DMS114 treated with DMSO at 0.1 percent for 48 hours (cell line): Measurements from ENCODE around the gene NPPA.
"Not testable (repeated sequence)": the region's sequence is repeated elsewhere in the genome, so short reads cannot be mapped to it uniquely, and the experiment has no call there.

Experiments used
- DNase-seq: peaks from one replicate; lab custom pipeline; 2025; ENCODE audit not compliant: unreplicated experiment; lab: John Stamatoyannopoulos, UW

Gene NPPA

GRCh38 chr1:11817192-11817591 is 30.4 kb downstream of the NPPA start:
- DNase-seq, result no peak

GRCh38 chr1:11813021-11813420 is 34.6 kb downstream of the NPPA start:
- DNase-seq, result no peak

GRCh38 chr1:11807133-11807532 is 40.5 kb downstream of the NPPA start:
- DNase-seq, result no peak

GRCh38 chr1:11806307-11806936 is 41.2 kb downstream of the NPPA start:
- no peak for DNase-seq

- peak; percentile 96 for DNase-seq
These were observed 41.9 kb downstream of the NPPA start, which contains the start of the genes CLCN6 and MTHFR for GRCh38 chr1:11805422-11806306. Gene CLCN6 (plus strand): TSS chr1:11806191. CDS start chr1:11806263, 72 bp downstream. Gene MTHFR (minus strand): TSS chr1:11805964. CDS start chr1:11803116, 2,848 bp downstream.

- no peak for DNase-seq
These were observed 42.7 kb downstream of the NPPA start for GRCh38 chr1:11804666-11805421.

- not testable (repeated sequence) for DNase-seq
These were observed 43.5 kb downstream of the NPPA start for GRCh38 chr1:11803924-11804665.

DNA sequence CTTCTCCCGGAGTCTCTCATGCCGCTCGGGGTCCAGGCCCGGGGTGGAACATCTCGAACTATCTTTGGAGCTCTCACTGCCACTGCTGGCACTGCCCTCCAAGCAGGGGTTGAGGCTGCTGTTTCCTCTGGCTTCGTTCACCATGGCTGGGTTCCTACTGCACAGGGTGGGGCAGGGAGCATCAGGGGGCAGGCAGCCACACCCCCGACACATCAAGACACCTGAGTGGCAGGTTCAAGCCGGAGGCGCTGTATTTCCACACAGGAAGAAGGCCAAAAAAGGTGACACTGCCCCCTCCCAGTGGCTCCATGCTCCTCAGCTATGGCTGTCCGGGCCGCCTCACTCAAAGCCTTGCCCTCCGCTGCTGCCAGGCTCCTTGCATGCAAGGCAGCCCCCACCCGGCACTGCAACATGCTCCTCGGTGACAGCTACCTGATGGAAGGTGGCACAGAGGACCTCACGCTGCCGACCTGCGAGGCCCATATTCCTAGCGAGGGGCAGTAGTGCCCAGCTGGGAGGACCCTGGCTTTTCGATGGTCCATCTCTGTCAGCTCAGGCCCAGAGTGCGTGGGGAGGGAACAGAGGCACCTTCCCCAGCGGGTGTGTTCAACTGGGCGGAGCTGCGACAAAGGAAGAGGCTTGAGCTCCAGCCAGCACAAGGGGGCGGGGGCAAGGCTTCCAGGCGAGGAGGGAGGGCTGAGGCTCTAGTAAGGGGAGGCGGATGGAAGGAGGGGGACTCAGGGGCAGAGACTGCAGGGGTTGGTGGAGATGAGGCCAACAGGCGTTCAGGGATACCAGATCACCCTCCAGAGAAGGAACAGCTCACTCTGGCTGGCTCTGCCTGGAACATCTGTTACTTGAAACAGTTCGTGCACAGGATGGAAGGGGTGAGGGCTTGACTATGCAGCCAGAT is 44.4 kb downstream of the NPPA start:
- peak; percentile 34 for DNase-seq

DNA sequence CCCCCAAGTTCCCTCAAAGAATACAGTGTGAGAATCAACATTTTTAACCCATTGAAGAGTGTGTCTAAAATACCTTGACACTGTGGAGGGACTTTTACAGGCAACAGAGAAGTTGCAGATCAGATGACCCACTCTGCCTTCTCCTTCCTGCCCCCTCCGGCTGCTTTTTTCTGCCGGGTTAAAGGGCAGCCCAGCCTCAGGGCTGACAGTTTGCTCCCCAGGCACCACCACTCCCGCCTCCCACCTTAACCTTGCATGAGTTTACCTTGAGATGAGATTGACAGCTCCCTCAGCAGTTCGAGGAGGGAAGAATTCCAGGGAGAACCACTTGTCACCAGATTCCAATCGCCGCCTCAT is 45.0 kb downstream of the NPPA start:
- no peak for DNase-seq

- DNase-seq, result no peak
These were observed 46.7 kb downstream of the NPPA start for GRCh38 chr1:11800756-11801433.

GRCh38 chr1:11800391-11800755 is 47.2 kb downstream of the NPPA start:
- DNase-seq, result no peak

DNA sequence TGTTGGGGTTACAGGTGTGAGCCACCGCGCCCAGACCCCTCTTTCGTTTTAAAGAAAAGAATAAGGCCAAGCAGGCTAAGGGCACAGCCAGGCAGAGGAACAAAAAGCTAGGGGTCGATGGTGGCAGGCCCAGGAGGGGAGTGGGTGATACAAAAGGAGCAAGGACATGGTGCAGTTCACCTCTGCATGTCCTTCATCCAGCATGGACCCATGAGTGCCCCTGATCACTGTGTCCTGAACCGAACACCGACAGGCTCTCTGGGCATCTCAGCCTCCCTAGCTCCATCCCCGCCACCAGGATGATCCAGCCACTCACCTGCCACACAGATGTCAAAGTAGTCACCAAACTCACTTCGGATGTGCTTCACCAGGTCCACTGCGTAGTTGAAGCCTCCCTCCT is 47.7 kb downstream of the NPPA start:
- DNase-seq, result no peak

GRCh38 chr1:11799099-11799498 is 48.5 kb downstream of the NPPA start:
- no peak for DNase-seq

- DNase-seq, result no peak
These were observed 49.9 kb downstream of the NPPA start for GRCh38 chr1:11797525-11798216.

DNA sequence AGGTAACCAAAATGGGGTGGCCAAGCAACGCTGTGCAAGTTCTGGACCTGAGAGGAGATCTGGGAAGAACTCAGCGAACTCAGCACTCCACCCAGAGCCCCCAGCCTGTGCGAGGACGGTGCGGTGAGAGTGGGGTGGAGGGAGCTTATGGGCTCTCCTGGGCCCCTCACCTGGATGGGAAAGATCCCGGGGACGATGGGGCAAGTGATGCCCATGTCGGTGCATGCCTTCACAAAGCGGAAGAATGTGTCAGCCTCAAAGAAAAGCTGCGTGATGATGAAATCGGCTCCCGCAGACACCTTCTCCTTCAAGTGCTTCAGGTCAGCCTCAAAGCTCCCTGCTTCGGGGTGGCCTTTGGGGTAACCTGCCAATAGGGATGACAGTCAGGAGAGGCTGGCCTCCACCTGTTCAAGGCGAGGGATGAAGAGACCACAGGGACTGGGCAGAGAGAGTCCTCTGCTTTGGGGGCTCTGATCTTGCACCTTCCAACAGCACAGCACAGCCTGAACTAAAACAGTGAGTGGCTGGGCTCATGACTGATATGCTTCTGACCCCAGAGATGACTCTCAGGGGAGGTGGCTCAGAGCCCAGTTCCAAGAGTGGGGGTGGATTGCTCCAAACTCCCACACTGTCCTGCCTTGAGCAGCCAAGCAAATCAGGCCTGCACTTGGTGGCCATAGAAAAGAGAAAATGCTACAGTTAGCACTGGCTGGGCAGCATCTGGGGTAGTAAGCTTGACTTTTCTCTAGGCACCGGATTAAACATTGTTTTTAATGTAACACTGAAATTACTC is 51.4 kb downstream of the NPPA start:
- no peak for DNase-seq
